ENCODE measurements around the gene DDTL. TPM values are rescaled to one million over a fixed set of nuclear protein-coding genes. Genes with fewer than 3 reads are reported as not detected.
A peak's percentile ranks its signal among the peaks of the same experiment; 100 is the strongest.
"Not testable (repeated sequence)": the region's sequence is repeated elsewhere in the genome, so short reads cannot be mapped to it uniquely, and the experiment has no call there.

The DDTL gene
- polyA plus RNA-seq, 1 of the 3 experiments (the other 2 are of a cell fraction), result 1.6 TPM

DNA sequence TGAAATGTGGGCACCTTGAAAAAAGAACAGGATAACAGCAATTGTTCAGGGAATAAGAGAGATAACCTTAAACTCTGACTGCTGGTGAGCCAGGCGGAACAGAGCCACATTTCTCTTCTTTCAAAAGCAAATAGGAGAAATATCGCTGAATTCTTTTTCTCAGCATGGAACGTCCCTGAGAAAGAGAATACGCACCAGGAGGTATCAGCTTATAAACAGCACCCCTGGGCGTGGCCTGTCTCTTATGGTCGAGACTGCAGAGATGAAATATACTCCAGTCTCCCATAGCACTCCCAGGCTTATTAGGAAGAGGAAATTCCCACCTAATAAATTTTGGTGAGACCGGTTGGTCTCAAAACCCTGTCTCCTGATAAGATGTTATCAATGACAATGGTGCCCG is 10.8 kb upstream of the DDTL start:
- CTCF ChIA-PET, result interaction anchor here (0.6 to 1.5 kb wide), 11 partner anchors 29 to 200 kb away, joined by 3 to 11 read pairs (median 3); partner anchors contain the start of genes MIF and SLC2A11
- DNase-seq; H2AFZ ChIP-seq (ENCODE audit: low read depth); H3K27me3 ChIP-seq (ENCODE audit: insufficient read depth); H3K4me2 ChIP-seq; H3K9me3 ChIP-seq; H3K9me2 ChIP-seq; H3K36me3 ChIP-seq (replicated peaks in 1 of 2; ENCODE audit: control insufficient read depth in 1 of 2, insufficient read depth in 2 of 2, low read length in 1 of 2); H3K9ac ChIP-seq; H3K4me3 ChIP-seq (ENCODE audit: low read depth in 2 of 2, low read length in 1 of 2); H3K27ac ChIP-seq (ENCODE audit: low read depth in 2 of 2, low read length in 1 of 2); H3K79me2 ChIP-seq (ENCODE audit: insufficient read depth); POLR2A ChIA-PET; H3K4me1 ChIP-seq (ENCODE audit: control insufficient read depth in 1 of 2, insufficient read depth in 2 of 2, low read depth in 1 of 2, low read length in 1 of 2); H4K20me1 ChIP-seq (ENCODE audit: insufficient read depth); H3F3A ChIP-seq (replicated peaks; ENCODE audit: insufficient read depth): not testable (repeated sequence)
- 82% methylated on average over 7 of the region's 8 CpGs for WGBS (ENCODE audit: low lambda C conversion rate)

DNA sequence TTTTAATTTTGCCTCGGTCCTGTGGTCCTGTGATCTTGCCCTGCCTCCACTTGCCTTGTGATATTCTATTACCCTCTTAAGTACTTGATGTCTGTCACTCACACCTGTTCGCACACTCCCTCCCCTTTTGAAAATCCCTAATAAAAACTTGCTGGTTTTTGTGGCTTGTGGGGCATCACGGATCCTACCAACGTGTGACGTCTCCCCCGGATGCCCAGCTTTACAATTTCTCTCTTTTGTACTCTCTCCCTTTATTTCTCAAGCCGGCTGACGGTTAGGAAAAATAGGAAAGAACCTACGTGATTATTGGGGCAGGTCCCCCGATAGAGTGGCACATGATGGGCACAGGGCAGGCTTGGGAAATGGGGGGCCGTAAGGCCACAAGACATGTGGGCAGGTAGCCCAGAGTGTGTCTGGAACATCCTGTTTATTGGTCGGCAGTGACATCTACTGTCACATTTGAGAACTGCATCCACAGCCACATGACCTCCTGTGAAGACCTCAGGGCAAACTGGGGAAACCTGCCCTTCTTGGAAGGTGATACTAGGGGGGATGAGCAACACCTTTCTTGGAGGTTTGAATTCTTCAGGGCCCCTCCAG is 10.3 kb upstream of the DDTL start:
- H3K4me3 ChIP-seq (ENCODE audit: low read depth in 2 of 2, low read length in 1 of 2); H3K4me1 ChIP-seq (ENCODE audit: control insufficient read depth in 1 of 2, insufficient read depth in 2 of 2, low read depth in 1 of 2, low read length in 1 of 2); H3K4me2 ChIP-seq; H3K9ac ChIP-seq; H3K79me2 ChIP-seq (ENCODE audit: insufficient read depth); H2AFZ ChIP-seq (ENCODE audit: low read depth); H3K9me3 ChIP-seq; H4K20me1 ChIP-seq (ENCODE audit: insufficient read depth); H3F3A ChIP-seq (replicated peaks; ENCODE audit: insufficient read depth); H3K27ac ChIP-seq (ENCODE audit: low read depth in 2 of 2, low read length in 1 of 2); H3K27me3 ChIP-seq (ENCODE audit: insufficient read depth); H3K36me3 ChIP-seq (replicated peaks in 1 of 2; ENCODE audit: control insufficient read depth in 1 of 2, insufficient read depth in 2 of 2, low read length in 1 of 2); H3K9me2 ChIP-seq; POLR2A ChIA-PET: not testable (repeated sequence)
- DNase-seq, result peak; percentile 72
- 49% methylated on average over 12 of the region's 12 CpGs for WGBS (ENCODE audit: low lambda C conversion rate)
- peak; percentile 78 for TF ChIP-seq SMC3 (IDR thresholded peaks at IDR 0.05; ENCODE audit: low read depth, low read length)
- TF ChIP-seq, protein P1, sequence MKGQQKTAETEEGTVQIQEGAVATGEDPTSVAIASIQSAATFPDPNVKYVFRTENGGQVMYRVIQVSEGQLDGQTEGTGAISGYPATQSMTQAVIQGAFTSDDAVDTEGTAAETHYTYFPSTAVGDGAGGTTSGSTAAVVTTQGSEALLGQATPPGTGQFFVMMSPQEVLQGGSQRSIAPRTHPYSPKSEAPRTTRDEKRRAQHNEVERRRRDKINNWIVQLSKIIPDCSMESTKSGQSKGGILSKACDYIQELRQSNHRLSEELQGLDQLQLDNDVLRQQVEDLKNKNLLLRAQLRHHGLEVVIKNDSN (IDR thresholded peaks at IDR 0.05; ENCODE audit: borderline replicate concordance, low read depth), result peak; percentile 59; the same call in 1 of the 2 replicates
- TF ChIP-seq, protein P2, sequence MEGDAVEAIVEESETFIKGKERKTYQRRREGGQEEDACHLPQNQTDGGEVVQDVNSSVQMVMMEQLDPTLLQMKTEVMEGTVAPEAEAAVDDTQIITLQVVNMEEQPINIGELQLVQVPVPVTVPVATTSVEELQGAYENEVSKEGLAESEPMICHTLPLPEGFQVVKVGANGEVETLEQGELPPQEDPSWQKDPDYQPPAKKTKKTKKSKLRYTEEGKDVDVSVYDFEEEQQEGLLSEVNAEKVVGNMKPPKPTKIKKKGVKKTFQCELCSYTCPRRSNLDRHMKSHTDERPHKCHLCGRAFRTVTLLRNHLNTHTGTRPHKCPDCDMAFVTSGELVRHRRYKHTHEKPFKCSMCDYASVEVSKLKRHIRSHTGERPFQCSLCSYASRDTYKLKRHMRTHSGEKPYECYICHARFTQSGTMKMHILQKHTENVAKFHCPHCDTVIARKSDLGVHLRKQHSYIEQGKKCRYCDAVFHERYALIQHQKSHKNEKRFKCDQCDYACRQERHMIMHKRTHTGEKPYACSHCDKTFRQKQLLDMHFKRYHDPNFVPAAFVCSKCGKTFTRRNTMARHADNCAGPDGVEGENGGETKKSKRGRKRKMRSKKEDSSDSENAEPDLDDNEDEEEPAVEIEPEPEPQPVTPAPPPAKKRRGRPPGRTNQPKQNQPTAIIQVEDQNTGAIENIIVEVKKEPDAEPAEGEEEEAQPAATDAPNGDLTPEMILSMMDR (IDR thresholded peaks at IDR 0.05), result peak; percentile 77
- TF ChIP-seq RAD21 (IDR thresholded peaks at IDR 0.05; ENCODE audit: low read length), result peak; percentile 88
- CTCF ChIA-PET, result interaction anchor here (0.6 to 1.5 kb wide), 11 partner anchors 30 to 200 kb away, joined by 3 to 11 read pairs (median 3); partner anchors contain the start of genes MIF and SLC2A11

DNA sequence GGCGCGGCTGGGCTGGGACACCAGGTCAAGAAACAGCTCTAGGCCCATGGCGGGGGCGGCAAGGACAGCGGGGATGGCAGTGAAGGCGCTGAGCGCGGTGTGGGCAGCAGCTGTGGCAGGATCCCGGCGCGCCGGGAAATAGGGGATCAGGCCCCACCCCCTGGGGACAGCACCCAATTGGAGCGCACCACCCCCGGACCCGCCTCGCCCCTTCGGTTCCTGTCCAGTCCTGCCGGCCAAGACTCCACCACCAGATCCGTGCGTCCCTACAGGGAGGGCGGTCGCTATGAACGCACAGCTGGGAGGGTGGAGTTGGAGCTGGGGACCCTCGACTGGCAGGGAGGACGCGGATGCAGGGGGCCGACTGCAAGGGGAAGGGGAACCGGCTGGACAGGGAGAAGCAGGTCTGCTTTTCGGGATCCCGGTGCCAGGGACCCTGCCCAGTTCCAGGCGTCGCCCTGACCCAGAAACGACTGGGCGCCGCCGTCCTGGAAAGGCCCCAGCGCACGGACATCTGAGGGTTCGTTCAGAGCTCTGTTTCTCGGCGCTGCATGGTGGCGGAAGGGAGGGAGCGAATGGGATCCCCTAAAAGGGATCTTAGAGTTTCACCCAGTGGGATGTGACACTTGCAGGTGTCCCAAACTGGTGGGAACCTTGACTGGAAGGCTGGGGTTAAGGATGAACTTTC is 5.5 kb upstream of the DDTL start, which contains the start of gene GSTT2B:
GSTT2B (minus strand) TSS at position 112 of the 688 bp plus-strand sequence; CDS start at position 48, 64 bp downstream.
- CTCF ChIA-PET; DNase-seq; H3K36me3 ChIP-seq (replicated peaks in 1 of 2; ENCODE audit: control insufficient read depth in 1 of 2, insufficient read depth in 2 of 2, low read length in 1 of 2); H3K79me2 ChIP-seq (ENCODE audit: insufficient read depth); H3K27me3 ChIP-seq (ENCODE audit: insufficient read depth); H2AFZ ChIP-seq (ENCODE audit: low read depth); H3K4me1 ChIP-seq (ENCODE audit: control insufficient read depth in 1 of 2, insufficient read depth in 2 of 2, low read depth in 1 of 2, low read length in 1 of 2); H3K9me3 ChIP-seq; H3K9me2 ChIP-seq; H3K9ac ChIP-seq; H3K27ac ChIP-seq (ENCODE audit: low read depth in 2 of 2, low read length in 1 of 2); H4K20me1 ChIP-seq (ENCODE audit: insufficient read depth); POLR2A ChIA-PET; H3F3A ChIP-seq (replicated peaks; ENCODE audit: insufficient read depth): not testable (repeated sequence)
- Histone ChIP-seq H3K4me2 (peak within 1 kb of the TSS; percentile 62; the same call in 1 of the 2 replicates), H3K4me3 (ENCODE audit: low read depth in 2 of 2, low read length in 1 of 2) (peak within 1 kb of the TSS in 1 of 2 experiments; percentile 36; a peak in 2 of 4 replicates)
- WGBS (ENCODE audit: low lambda C conversion rate), result no CpG with 5 or more reads among the region's 43 CpGs

DNA sequence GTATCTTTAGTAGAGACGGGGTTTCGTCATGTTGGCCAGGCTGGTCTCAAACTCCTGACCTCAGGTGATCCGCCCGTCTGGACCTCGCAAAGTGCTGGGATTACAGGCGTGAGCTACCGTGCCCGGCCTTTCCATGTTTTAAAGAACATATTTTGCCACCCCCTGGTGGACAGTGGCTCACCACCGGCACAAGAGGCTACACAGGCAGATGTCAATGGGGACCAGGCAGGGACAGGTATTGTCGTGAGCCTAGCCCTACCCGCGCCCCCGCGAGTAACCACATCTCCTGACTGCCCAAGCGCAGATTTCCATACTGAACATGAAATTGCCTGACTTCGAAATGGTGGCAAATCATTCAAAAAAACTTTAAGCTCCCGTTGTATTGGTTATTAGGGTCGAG is 594 bp upstream of the DDTL start:
- H3K27me3 ChIP-seq (ENCODE audit: insufficient read depth); POLR2A ChIA-PET; H3K4me3 ChIP-seq (ENCODE audit: low read depth in 2 of 2, low read length in 1 of 2); H3F3A ChIP-seq (replicated peaks; ENCODE audit: insufficient read depth); H2AFZ ChIP-seq (ENCODE audit: low read depth); H3K27ac ChIP-seq (ENCODE audit: low read depth in 2 of 2, low read length in 1 of 2); CTCF ChIA-PET; H3K4me1 ChIP-seq (ENCODE audit: control insufficient read depth in 1 of 2, insufficient read depth in 2 of 2, low read depth in 1 of 2, low read length in 1 of 2); H3K9me3 ChIP-seq; H3K4me2 ChIP-seq; DNase-seq; H3K9ac ChIP-seq; H3K9me2 ChIP-seq; H4K20me1 ChIP-seq (ENCODE audit: insufficient read depth): not testable (repeated sequence)
- peaks cover 18% of the 10 kb centered on the region; the same call in 1 of the 2 replicates for H3K79me2 ChIP-seq (ENCODE audit: insufficient read depth)
- peaks cover 12 to 15% of the 10 kb centered on the region in 2 experiments for H3K36me3 ChIP-seq (replicated peaks in 1 of 2; ENCODE audit: control insufficient read depth in 1 of 2, insufficient read depth in 2 of 2, low read length in 1 of 2)
- 8% methylated on average over 4 of the region's 18 CpGs for WGBS (ENCODE audit: low lambda C conversion rate)

Data from SK-N-SH (cell line).